ENCODE measurements around the gene CYP3A7.

- no peak for TF ChIP-seq CTCF (IDR thresholded peaks at IDR 0.05; ENCODE audit: low read length)
- no peak for TF ChIP-seq EZH2 (optimal IDR thresholded peaks at IDR 0.05; ENCODE audit: low read depth, low read length)
Measured at GRCh38 chr7:99752356-99752755, 17.4 kb upstream of the CYP3A7 start.
